ENCODE data around the gene RHOU.

DNA sequence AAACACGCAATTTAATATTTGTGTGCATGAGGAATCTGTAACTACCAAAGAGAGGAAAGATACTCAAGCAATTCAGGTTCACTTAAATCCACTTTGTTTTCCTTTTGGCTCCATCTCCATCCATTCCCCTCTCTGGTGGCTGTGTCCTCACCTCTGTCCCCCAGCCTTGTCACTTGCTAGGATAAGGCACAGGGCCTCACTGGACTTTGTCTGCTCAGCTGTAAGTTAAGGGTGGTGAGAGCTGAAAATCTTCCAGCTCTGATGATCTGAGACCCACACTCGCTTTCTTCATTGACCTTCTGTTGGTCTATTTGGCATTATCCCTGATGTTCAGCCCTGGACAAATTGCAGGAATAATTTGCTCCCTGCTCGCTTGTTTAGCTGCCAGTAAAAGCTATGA, 56.5 kb downstream of the RHOU start:
- TF ChIP-seq EZH2 (IDR thresholded peaks at IDR 0.05; ENCODE audit: borderline replicate concordance, insufficient read depth, low read length, poor library complexity, severe bottlenecking): no peak
- TF ChIP-seq, protein P1, sequence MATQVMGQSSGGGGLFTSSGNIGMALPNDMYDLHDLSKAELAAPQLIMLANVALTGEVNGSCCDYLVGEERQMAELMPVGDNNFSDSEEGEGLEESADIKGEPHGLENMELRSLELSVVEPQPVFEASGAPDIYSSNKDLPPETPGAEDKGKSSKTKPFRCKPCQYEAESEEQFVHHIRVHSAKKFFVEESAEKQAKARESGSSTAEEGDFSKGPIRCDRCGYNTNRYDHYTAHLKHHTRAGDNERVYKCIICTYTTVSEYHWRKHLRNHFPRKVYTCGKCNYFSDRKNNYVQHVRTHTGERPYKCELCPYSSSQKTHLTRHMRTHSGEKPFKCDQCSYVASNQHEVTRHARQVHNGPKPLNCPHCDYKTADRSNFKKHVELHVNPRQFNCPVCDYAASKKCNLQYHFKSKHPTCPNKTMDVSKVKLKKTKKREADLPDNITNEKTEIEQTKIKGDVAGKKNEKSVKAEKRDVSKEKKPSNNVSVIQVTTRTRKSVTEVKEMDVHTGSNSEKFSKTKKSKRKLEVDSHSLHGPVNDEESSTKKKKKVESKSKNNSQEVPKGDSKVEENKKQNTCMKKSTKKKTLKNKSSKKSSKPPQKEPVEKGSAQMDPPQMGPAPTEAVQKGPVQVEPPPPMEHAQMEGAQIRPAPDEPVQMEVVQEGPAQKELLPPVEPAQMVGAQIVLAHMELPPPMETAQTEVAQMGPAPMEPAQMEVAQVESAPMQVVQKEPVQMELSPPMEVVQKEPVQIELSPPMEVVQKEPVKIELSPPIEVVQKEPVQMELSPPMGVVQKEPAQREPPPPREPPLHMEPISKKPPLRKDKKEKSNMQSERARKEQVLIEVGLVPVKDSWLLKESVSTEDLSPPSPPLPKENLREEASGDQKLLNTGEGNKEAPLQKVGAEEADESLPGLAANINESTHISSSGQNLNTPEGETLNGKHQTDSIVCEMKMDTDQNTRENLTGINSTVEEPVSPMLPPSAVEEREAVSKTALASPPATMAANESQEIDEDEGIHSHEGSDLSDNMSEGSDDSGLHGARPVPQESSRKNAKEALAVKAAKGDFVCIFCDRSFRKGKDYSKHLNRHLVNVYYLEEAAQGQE (IDR thresholded peaks at IDR 0.05; ENCODE audit: borderline replicate concordance): no peak
- TF ChIP-seq, protein P2, sequence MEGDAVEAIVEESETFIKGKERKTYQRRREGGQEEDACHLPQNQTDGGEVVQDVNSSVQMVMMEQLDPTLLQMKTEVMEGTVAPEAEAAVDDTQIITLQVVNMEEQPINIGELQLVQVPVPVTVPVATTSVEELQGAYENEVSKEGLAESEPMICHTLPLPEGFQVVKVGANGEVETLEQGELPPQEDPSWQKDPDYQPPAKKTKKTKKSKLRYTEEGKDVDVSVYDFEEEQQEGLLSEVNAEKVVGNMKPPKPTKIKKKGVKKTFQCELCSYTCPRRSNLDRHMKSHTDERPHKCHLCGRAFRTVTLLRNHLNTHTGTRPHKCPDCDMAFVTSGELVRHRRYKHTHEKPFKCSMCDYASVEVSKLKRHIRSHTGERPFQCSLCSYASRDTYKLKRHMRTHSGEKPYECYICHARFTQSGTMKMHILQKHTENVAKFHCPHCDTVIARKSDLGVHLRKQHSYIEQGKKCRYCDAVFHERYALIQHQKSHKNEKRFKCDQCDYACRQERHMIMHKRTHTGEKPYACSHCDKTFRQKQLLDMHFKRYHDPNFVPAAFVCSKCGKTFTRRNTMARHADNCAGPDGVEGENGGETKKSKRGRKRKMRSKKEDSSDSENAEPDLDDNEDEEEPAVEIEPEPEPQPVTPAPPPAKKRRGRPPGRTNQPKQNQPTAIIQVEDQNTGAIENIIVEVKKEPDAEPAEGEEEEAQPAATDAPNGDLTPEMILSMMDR (IDR thresholded peaks at IDR 0.05; ENCODE audit: poor library complexity, severe bottlenecking): no peak
- TF ChIP-seq MXI1 (conservative IDR thresholded peaks at IDR 0.05; ENCODE audit: poor library complexity, severe bottlenecking): no peak
- TF ChIP-seq EP300 (conservative IDR thresholded peaks at IDR 0.05; ENCODE audit: poor library complexity, severe bottlenecking): no peak
- no peak for TF ChIP-seq SMC3 (conservative IDR thresholded peaks at IDR 0.05; ENCODE audit: poor library complexity)
- no peak for TF ChIP-seq RAD21 (conservative IDR thresholded peaks at IDR 0.05)
- no peak for TF ChIP-seq TAF1 (IDR thresholded peaks at IDR 0.05; ENCODE audit: low read depth)
- no peak for TF ChIP-seq POLR2AphosphoS5 (IDR thresholded peaks at IDR 0.05)

Data from neural cell (in vitro differentiated cells).